Lower leg skin (tissue), 3 donors: ENCODE data around the gene ATP1A4.

Source experiments
- POLR2A ChIP-seq, 2 donors: fragments of 450-650 bp; IDR thresholded peaks; one replicate each; pipeline ENCODE4 v1.6.1; 2016 to 2017; ENCODE audit warnings: antibody characterized with exemption in 2 of 2, mild to moderate bottlenecking in 1 of 2, moderate library complexity in 1 of 2
- TF ChIP-seq, protein P1 (sequence below), 3 donors: fragments of 450-650 bp; IDR thresholded peaks; one replicate each; pipeline ENCODE4 v1.5.1; 2016; ENCODE audit warnings: antibody characterized with exemption in 3 of 3, mild to moderate bottlenecking in 3 of 3, moderate library complexity in 2 of 3

DNA sequence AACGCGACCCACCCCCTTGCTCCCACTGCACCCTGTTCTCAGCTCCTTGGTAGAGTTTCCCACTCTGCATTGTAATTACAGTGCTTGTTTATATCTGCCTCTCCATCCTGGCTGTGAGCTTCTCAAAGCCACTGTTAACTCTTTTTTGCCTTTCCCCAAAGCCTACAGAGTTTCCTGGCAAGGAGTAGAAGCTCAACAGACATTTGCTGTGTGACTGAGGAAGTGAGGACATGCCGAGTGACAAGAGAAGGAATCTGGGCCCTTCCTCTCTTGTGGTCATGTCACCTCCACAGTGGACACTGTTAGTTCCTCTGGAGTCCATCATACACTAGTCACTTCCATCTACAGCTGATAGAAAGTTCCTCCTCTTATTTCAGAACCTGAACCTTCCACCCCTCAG lies 46.9 kb upstream of the ATP1A4 start:
- TF ChIP-seq POLR2A (IDR thresholded peaks at IDR 0.05): no peak
- TF ChIP-seq, protein P1, sequence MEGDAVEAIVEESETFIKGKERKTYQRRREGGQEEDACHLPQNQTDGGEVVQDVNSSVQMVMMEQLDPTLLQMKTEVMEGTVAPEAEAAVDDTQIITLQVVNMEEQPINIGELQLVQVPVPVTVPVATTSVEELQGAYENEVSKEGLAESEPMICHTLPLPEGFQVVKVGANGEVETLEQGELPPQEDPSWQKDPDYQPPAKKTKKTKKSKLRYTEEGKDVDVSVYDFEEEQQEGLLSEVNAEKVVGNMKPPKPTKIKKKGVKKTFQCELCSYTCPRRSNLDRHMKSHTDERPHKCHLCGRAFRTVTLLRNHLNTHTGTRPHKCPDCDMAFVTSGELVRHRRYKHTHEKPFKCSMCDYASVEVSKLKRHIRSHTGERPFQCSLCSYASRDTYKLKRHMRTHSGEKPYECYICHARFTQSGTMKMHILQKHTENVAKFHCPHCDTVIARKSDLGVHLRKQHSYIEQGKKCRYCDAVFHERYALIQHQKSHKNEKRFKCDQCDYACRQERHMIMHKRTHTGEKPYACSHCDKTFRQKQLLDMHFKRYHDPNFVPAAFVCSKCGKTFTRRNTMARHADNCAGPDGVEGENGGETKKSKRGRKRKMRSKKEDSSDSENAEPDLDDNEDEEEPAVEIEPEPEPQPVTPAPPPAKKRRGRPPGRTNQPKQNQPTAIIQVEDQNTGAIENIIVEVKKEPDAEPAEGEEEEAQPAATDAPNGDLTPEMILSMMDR (IDR thresholded peaks at IDR 0.05): no peak
